Upper lobe of left lung (tissue), 4 donors: ENCODE results near the gene CHMP1B.

Source experiments
- CTCF ChIP-seq, 6 experiments: fragments of 450-650 bp in 4 of 6; fragments of 200-600 bp in 2 of 6; sonication (generic) in 2 of 6; IDR thresholded peaks; one replicate each; pipeline ENCODE4 v1.5.1; 2016 to 2019; ENCODE audit warnings: antibody characterized with exemption in 6 of 6
- EP300 ChIP-seq, 4 donors: sonication (generic); formaldehyde crosslinking; IDR thresholded peaks; one replicate each; pipeline ENCODE4 v1.5.1; 2017; ENCODE audit warnings: antibody characterized with exemption in 4 of 4, control low read depth in 2 of 4
- POLR2A ChIP-seq, 4 donors: fragments of 450-650 bp; IDR thresholded peaks; one replicate each; pipeline ENCODE4 v1.5.1; 2016 to 2017; ENCODE audit warnings: antibody characterized with exemption in 4 of 4, mild to moderate bottlenecking in 2 of 4
- POLR2AphosphoS5 ChIP-seq, 2 donors: sonication (generic); formaldehyde crosslinking; IDR thresholded peaks; one replicate each; pipeline ENCODE4 v1.5.1; 2017; ENCODE audit warnings: antibody characterized with exemption in 2 of 2

- TF ChIP-seq CTCF (IDR thresholded peaks at IDR 0.05) = no peak
- no peak for TF ChIP-seq POLR2A (IDR thresholded peaks at IDR 0.05)
- no peak for TF ChIP-seq POLR2AphosphoS5 (IDR thresholded peaks at IDR 0.05)
- peak in 1 of 4 donors; percentile 54 for TF ChIP-seq EP300 (IDR thresholded peaks at IDR 0.05)
These were observed 36.3 kb downstream of the CHMP1B start for GRCh38 chr18:11887328-11888128.
